Stimulated activated CD8-positive, alpha-beta memory T cell treated with anti-CD3 and anti-CD28 coated beads, Interleukin-7, amount 100 ng/mL, for 4 hours (primary cell): ENCODE data around the gene REG4.

Experiments used
- DNase-seq, 2 donors: peaks; one replicate each; pipeline ENCODE4 v3.0.0-alpha.2; 2020; ENCODE audit warnings: low read depth in 2 of 2

The REG4 gene

GRCh38 chr1:119779869-119780356, 31.3 kb downstream of the REG4 start:
- no peak for DNase-seq

GRCh38 chr1:119778886-119779560, 32.2 kb downstream of the REG4 start:
- no peak for DNase-seq

- DNase-seq: no peak
These were observed 32.9 kb downstream of the REG4 start for GRCh38 chr1:119778359-119778758.

- no peak for DNase-seq
These were observed 36.3 kb downstream of the REG4 start for GRCh38 chr1:119774746-119775490.

GRCh38 chr1:119773711-119774241, 37.5 kb downstream of the REG4 start:
- no peak for DNase-seq

GRCh38 chr1:119772298-119772697, 39.0 kb downstream of the REG4 start:
- DNase-seq: no peak

- no peak for DNase-seq
These were observed 39.5 kb downstream of the REG4 start for GRCh38 chr1:119771770-119772169.

GRCh38 chr1:119771016-119771415, 40.2 kb downstream of the REG4 start:
- DNase-seq: no peak

GRCh38 chr1:119768778-119769177, 42.5 kb downstream of the REG4 start, which contains the start of gene HMGCS2:
Gene HMGCS2, minus strand, starts transcription at chr1:119768905. Its CDS starts 61 bp downstream, at chr1:119768844.
- no peak for DNase-seq

GRCh38 chr1:119767486-119767885, 43.8 kb downstream of the REG4 start:
- no peak for DNase-seq

GRCh38 chr1:119766374-119766794, 44.9 kb downstream of the REG4 start:
- no peak for DNase-seq

GRCh38 chr1:119764220-119764619, 47.0 kb downstream of the REG4 start:
- no peak for DNase-seq

- DNase-seq: no peak
These were observed 48.3 kb downstream of the REG4 start for GRCh38 chr1:119762953-119763352.

- no peak for DNase-seq
These were observed 48.9 kb downstream of the REG4 start for GRCh38 chr1:119762409-119762808.

GRCh38 chr1:119758584-119758983, 52.7 kb downstream of the REG4 start:
- no peak for DNase-seq

- DNase-seq: no peak
These were observed 58.7 kb downstream of the REG4 start for GRCh38 chr1:119752592-119752991.

GRCh38 chr1:119748040-119748439, 63.2 kb downstream of the REG4 start:
- no peak for DNase-seq

GRCh38 chr1:119747451-119747850, 63.8 kb downstream of the REG4 start:
- no peak for DNase-seq

- no peak for DNase-seq
These were observed 66.2 kb downstream of the REG4 start for GRCh38 chr1:119745034-119745433.

GRCh38 chr1:119744598-119744942, 66.7 kb downstream of the REG4 start:
- DNase-seq: no peak
